Measurements from ENCODE around the gene NR1H4. TPM values are rescaled to one million over a fixed set of nuclear protein-coding genes. Genes with fewer than 3 reads are reported as not detected.
"Not testable (repeated sequence)": the region's sequence is repeated elsewhere in the genome, so short reads cannot be mapped to it uniquely, and the experiment has no call there.

Gene NR1H4
- total RNA-seq: not detected

DNA sequence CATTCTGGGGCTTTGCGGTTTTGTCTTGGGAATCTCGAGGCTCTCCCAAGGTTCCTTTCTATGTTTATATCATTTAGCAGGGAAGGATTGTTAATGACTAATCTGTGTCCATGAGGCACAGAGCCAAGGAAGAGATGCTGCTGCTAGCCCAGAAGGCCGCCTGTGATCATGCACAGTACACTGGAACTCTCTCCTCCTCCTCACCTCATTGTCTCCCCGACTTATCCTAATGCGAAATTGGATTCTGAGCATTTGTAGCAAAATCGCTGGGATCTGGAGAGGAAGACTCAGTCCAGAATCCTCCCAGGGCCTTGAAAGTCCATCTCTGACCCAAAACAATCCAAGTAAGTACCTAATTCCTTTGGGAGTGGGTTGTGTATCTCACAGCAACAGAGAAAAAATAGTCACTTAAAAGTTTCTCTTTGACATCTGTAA lies at the start of gene NR1H4:
Gene NR1H4, plus strand, starts transcription at position 151 of the 435 bp plus-strand sequence. CDS start 19,458 bp downstream, outside the sequence.
- Mint-ChIP-seq H3K27ac (no peak within 1 kb of the TSS), H3K36me3 (no peaks in the 10 kb centered on the region), H3K9me3 (no peaks in the 10 kb centered on the region)
- DNase-seq (ENCODE audit: low spot score in 2 of 2) (no peak), ATAC-seq (no peak)

- no peaks in the 10 kb centered on the region for H3K36me3 Mint-ChIP-seq
- no peak for DNase-seq (ENCODE audit: low spot score in 2 of 2)
- no peak overlapping the region for H3K27ac Mint-ChIP-seq
- peaks cover 12 to 21% of the 10 kb centered on the region in 2 donors for H3K9me3 Mint-ChIP-seq
- ATAC-seq: no peak
Measured at GRCh38 chr12:100426145-100426544, 47.5 kb upstream of the NR1H4 start.

DNA sequence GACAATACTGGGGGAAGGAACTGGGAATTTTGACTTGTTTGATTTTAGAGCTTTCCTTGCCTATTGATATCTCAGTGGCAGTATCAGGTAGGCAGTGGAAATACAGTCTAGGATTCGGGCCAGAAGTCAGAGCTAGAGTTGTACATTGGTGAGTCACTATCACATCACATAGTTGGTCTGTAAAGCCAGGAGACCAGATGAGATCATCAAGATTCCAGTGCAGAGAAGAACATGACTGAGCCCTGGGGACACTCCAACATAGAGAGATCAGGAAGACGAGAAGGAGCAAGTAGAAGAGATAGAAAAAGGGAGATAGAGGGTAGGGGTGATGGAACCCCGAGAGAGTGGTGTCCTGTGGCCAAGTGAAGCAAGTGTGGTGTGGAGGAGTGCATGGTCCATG lies 46.6 kb upstream of the NR1H4 start:
- Mint-ChIP-seq H3K36me3 (no peaks in the 10 kb centered on the region), H3K9me3 (peaks cover 12 to 21% of the 10 kb centered on the region in 2 donors), H3K27ac (no peak overlapping the region)
- no peak for ATAC-seq
- no peak for DNase-seq (ENCODE audit: low spot score in 2 of 2)

- not testable (repeated sequence) for H3K27ac Mint-ChIP-seq; ATAC-seq; DNase-seq (ENCODE audit: low spot score in 2 of 2); H3K36me3 Mint-ChIP-seq
- H3K9me3 Mint-ChIP-seq: peaks cover 3 to 12% of the 10 kb centered on the region in 2 donors
Measured at GRCh38 chr12:100430251-100430650, 43.4 kb upstream of the NR1H4 start.

DNA sequence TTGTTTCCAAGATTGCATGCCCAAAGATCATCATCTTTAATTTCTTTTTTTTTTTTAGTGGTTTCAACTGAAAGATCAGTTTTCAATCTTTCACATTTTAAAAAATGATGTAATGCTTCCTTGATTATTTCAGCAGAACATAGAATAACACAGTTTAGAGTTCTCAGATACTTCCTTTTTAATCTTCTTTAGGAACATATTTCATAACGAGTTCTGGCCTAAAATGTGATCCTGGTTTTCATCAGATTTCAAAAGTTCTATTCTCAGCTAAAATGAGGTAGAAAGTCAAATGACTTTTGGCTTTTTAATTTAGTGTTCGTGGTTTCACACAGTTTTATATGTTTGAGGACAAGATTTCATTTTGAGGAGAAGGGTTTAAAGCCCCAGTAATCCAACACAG lies 40.0 kb upstream of the NR1H4 start:
- no peak overlapping the region for H3K27ac Mint-ChIP-seq
- ATAC-seq (no peak), DNase-seq (ENCODE audit: low spot score in 2 of 2) (no peak)
- H3K36me3 Mint-ChIP-seq: no peaks in the 10 kb centered on the region
- H3K9me3 Mint-ChIP-seq: no peaks in the 10 kb centered on the region

- H3K36me3 Mint-ChIP-seq: no peaks in the 10 kb centered on the region
- no peaks in the 10 kb centered on the region for H3K9me3 Mint-ChIP-seq
- ATAC-seq (no peak), DNase-seq (ENCODE audit: low spot score in 2 of 2) (no peak)
- no peak overlapping the region for H3K27ac Mint-ChIP-seq
Measured at GRCh38 chr12:100434177-100434576, 39.5 kb upstream of the NR1H4 start.

DNA sequence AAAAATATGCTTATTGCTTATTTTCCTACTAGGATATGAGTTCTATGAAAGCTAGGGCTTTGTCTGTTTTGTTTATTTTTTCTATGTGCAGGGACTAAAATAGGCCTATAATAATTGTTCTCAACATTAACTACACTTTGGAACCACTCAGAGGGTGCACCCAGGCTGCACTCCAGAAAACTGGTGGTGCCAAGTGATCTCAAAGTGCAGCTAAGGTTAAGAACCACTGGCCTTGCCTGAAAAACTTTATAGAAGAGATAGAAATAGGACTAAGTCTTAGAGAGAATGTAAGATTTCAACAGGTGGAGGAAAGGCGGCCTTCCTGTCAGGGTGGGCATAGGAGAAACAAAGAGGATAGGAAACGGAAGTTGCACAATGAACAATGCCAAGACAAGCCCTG lies 37.7 kb upstream of the NR1H4 start:
- Mint-ChIP-seq H3K27ac (no peak overlapping the region), H3K9me3 (no peaks in the 10 kb centered on the region), H3K36me3 (no peaks in the 10 kb centered on the region)
- no peak for DNase-seq (ENCODE audit: low spot score in 2 of 2)
- ATAC-seq: no peak

GRCh38 chr12:100437038-100437841 lies 36.4 kb upstream of the NR1H4 start:
- H3K36me3 Mint-ChIP-seq: no peaks in the 10 kb centered on the region
- ATAC-seq (no peak), DNase-seq (ENCODE audit: low spot score in 2 of 2) (no peak)
- no peaks in the 10 kb centered on the region for H3K9me3 Mint-ChIP-seq
- H3K27ac Mint-ChIP-seq: no peak overlapping the region

DNA sequence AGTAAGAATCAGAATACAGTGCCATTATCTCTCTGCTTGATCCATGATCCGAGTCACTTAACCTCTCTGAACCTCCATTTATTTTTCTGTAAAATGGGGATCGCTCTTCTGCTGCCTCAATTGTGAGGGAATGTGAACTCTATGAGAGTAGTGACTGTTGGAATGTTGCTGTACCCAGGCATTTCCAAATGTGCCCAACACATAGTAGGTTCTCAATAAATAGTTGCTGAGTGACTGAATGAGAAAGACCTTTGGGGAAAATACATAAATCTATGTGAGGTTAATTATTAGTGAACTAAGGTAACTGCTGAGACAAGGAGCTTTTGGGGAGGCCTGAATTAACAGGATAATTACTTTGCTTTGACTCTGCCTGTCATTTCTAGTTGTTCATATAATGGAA lies 33.9 kb upstream of the NR1H4 start:
- ATAC-seq: no peak

DNA sequence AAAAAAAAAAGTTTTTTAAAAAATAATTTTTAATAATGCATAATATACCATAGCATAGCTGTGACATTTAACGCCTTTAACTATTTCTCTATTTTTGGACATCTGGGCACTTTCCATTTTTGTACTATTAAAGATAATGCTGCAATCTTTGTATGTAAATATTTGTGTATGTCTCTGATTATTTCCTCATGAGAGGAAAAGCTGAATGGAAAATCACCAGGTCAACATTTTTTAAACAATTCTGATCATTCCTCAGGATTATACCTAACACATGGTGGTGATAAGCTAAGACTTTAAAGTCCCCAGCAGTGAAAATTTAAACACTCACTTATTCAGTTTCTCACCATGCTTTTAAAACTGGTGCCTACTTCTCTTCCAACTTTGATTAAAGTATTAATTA lies 31.3 kb upstream of the NR1H4 start:
- H3K27ac Mint-ChIP-seq: no peak overlapping the region
- no peaks in the 10 kb centered on the region for H3K9me3 Mint-ChIP-seq
- ATAC-seq (no peak), DNase-seq (ENCODE audit: low spot score in 2 of 2) (no peak)
- H3K36me3 Mint-ChIP-seq: peaks cover 0 to 4% of the 10 kb centered on the region in 2 donors

More for the DNA sequence above, 33.9 kb upstream of the NR1H4 start:
- Mint-ChIP-seq H3K36me3 (no peaks in the 10 kb centered on the region), H3K9me3 (no peaks in the 10 kb centered on the region), H3K27ac (no peak overlapping the region)
- no peak for DNase-seq (ENCODE audit: low spot score in 2 of 2)

GRCh38 chr12:100443434-100443833 lies 30.2 kb upstream of the NR1H4 start:
- DNase-seq (ENCODE audit: low spot score in 2 of 2) (no peak), ATAC-seq (no peak)
- Mint-ChIP-seq H3K36me3 (peaks cover 0 to 4% of the 10 kb centered on the region in 2 donors), H3K9me3 (no peaks in the 10 kb centered on the region), H3K27ac (no peak overlapping the region)

DNA sequence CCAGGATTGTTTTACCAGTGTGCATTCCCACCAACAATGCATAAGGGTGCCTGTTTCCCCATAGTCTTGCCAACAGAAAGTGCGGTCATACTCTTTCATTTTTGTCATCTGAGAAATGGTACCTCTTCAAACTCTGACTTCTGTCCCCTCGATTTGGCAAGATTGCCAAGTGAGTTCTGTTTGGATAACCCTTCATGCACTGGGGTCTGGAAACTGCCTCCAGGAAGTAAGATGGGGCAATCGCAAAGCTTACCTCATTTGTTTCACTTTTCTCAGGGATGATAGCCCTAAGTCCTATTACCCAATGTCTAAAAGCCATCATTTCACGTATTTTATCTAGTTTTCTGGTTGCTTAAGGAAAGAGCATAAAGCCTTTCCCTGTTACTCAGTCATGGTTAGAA lies 28.6 kb upstream of the NR1H4 start:
- Mint-ChIP-seq H3K27ac (no peak overlapping the region), H3K36me3 (peaks cover 0 to 4% of the 10 kb centered on the region in 2 donors), H3K9me3 (no peaks in the 10 kb centered on the region)
- ATAC-seq: no peak
- DNase-seq (ENCODE audit: low spot score in 2 of 2): no peak

DNA sequence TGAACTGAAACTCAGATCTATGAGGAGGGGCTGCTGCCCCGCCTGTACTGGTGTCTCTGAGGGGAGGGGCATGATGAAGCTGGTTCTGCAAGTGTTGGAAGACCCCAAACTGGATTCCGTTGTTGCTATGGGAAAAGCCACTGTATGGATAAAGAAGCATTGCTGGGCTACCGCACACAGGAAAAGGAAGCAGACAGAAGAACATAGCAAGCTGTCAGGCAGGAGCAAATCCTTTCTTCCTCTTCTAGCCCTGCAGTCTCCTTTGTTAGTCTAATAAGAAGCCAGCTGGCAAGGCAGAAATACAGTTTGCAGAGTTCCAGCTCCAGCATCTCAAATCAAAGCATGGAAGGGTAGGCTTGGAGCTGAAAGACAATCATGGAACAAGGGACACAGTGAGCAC lies 26.3 kb upstream of the NR1H4 start:
- no peak for ATAC-seq
- Mint-ChIP-seq H3K27ac (no peak overlapping the region), H3K36me3 (peaks cover 0 to 4% of the 10 kb centered on the region in 2 donors), H3K9me3 (no peaks in the 10 kb centered on the region)
- DNase-seq (ENCODE audit: low spot score in 2 of 2): no peak

GRCh38 chr12:100448656-100449055 lies 25.0 kb upstream of the NR1H4 start:
- no peak overlapping the region for H3K27ac Mint-ChIP-seq
- H3K9me3 Mint-ChIP-seq: no peaks in the 10 kb centered on the region
- DNase-seq (ENCODE audit: low spot score in 2 of 2): no peak
- ATAC-seq: no peak
- peaks cover 0 to 4% of the 10 kb centered on the region in 2 donors for H3K36me3 Mint-ChIP-seq

DNA sequence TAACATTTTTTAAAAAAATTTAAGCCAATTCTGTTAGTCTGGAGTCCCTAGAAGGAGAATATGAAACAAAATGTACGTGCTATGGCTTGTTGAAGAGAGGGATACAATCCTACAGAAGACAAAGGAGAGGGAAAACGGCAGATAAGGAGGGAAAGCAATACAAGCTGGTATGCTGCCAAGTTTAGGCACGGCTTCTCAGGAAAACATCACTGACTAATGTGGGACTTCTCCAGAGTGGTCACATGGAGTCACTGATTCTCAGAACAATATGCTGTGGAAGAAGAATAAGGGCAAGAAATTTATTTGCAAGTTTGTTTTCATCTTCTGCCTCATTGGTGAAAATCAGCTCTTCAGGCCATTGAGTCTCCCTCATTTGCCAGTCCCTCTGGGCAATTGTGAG lies 22.9 kb upstream of the NR1H4 start:
- ATAC-seq: no peak
- H3K27ac Mint-ChIP-seq: no peak overlapping the region

GRCh38 chr12:100453951-100454350 lies 19.7 kb upstream of the NR1H4 start:
- DNase-seq (ENCODE audit: low spot score in 2 of 2): no peak
- ATAC-seq: no peak
- Mint-ChIP-seq H3K9me3 (no peaks in the 10 kb centered on the region), H3K27ac (no peak overlapping the region), H3K36me3 (no peaks in the 10 kb centered on the region)

More for the DNA sequence above, 22.9 kb upstream of the NR1H4 start:
- H3K36me3 Mint-ChIP-seq: no peaks in the 10 kb centered on the region
- no peak for DNase-seq (ENCODE audit: low spot score in 2 of 2)
- no peaks in the 10 kb centered on the region for H3K9me3 Mint-ChIP-seq

GRCh38 chr12:100455896-100456295 lies 17.8 kb upstream of the NR1H4 start:
- H3K27ac Mint-ChIP-seq: no peak overlapping the region
- ATAC-seq (no peak), DNase-seq (ENCODE audit: low spot score in 2 of 2) (no peak)
- H3K9me3 Mint-ChIP-seq: no peaks in the 10 kb centered on the region
- H3K36me3 Mint-ChIP-seq: no peaks in the 10 kb centered on the region

GRCh38 chr12:100458191-100458590 lies 15.5 kb upstream of the NR1H4 start:
- Mint-ChIP-seq H3K27ac (no peak overlapping the region), H3K36me3 (no peaks in the 10 kb centered on the region), H3K9me3 (no peaks in the 10 kb centered on the region)
- ATAC-seq: no peak
- DNase-seq (ENCODE audit: low spot score in 2 of 2): no peak

Measured in activated naive CD4-positive, alpha-beta T cell treated with anti-CD3 and anti-CD28 coated beads, Interleukin-2, amount 50 U/mL, for 72 hours (primary cell).